Hepatocyte (in vitro differentiated cells): Measurements from ENCODE around the gene SDC3.

Source experiments
- EZH2phosphoT487 ChIP-seq: fragments of 200-600 bp; sonication (generic); IDR thresholded peaks from one replicate; pipeline ENCODE4 v1.6.1; 2018; ENCODE audit warnings: antibody characterized with exemption, mild to moderate bottlenecking, low read depth, moderate library complexity; ENCODE audit not compliant: unreplicated experiment, severe bottlenecking
- TF ChIP-seq, protein P1 (sequence below): fragments of 200-600 bp; sonication (generic); IDR thresholded peaks from 2 replicates; pipeline ENCODE4 v1.5.1; 2016; ENCODE audit warnings: antibody characterized with exemption, mild to moderate bottlenecking; ENCODE audit not compliant: poor library complexity

DNA sequence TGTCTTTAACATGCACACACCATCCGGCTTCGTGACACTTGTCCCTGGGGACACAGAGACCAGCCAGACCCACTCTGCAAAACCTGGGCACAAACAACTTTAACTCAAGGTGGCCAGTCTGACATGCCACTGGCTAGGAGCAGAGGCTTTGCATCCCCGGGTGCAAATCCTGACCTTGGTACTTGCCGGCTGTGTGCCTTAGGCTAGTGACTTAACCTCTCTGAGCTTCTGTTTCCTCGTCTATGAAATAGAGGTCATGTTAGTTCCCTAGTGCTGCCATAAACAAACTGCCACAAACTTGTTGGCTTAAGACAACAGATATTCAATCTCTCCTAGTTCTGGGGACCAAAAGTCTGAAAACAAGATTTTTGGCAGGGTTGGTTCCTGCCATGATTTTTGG lies 60.4 kb downstream of the SDC3 start:
- no peak for TF ChIP-seq EZH2phosphoT487
- TF ChIP-seq, protein P1, sequence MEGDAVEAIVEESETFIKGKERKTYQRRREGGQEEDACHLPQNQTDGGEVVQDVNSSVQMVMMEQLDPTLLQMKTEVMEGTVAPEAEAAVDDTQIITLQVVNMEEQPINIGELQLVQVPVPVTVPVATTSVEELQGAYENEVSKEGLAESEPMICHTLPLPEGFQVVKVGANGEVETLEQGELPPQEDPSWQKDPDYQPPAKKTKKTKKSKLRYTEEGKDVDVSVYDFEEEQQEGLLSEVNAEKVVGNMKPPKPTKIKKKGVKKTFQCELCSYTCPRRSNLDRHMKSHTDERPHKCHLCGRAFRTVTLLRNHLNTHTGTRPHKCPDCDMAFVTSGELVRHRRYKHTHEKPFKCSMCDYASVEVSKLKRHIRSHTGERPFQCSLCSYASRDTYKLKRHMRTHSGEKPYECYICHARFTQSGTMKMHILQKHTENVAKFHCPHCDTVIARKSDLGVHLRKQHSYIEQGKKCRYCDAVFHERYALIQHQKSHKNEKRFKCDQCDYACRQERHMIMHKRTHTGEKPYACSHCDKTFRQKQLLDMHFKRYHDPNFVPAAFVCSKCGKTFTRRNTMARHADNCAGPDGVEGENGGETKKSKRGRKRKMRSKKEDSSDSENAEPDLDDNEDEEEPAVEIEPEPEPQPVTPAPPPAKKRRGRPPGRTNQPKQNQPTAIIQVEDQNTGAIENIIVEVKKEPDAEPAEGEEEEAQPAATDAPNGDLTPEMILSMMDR, result no peak
